ENCODE measurements around the gene IL1RL2.

Gene IL1RL2

DNA sequence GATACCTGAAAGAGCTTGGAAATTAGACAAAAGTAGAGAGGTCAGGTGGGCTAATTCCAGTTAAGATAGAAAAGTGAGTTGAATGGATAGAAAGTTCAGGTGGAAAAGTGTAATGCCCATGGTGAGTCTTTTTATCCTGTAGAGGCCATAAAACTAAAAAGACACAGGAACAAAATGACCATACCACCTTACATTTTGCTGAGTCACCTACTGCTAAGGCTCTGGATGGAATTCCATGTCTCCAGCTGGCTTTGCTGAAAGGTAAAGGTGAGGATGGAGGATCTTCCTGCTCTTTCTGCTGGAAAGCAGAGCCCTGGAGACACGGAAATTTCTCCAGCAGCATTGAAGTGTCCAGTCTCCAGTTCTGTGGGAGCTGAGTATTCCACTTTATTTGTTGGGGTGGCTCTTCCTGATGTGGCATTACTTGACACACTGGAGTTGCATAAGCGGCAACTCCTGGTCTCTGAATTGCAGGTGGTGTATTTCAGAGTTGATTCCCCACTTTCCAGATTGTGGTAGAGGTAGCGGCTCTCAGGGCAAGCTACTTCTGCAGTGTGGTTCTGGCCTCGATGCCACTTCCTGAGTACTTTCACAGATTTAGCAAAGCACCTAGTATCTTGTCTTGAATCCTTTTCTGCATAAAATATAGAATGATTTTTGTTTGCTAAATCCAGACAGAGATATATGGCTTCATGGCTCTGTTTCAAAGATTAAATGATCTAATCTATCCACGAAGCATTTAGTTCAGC is 10.7 kb downstream of the IL1RL2 start:
- peak; percentile 19 for DNase-seq

GRCh38 chr2:102200539-102200938 is 13.7 kb downstream of the IL1RL2 start:
- DNase-seq: no peak

DNA sequence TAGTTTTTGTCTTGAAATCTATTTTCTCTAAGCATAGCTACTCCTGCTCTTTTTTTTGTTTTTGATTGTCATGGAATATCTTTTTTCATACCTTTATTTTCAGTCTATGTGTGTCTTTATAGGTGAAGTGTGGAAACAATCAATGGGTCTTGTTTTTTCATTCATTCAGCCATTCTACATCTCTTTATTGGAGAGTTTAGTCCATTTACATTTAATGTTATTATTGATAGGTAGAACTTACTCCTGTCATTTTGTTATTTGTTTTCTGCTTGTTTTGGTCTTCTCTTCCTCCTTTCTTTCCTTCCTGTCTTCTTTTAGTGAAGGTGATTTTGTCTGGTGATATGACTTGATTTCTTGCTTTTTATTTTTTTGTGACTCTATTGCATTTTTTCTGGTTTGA is 17.8 kb downstream of the IL1RL2 start:
- DNase-seq: no peak

DNA sequence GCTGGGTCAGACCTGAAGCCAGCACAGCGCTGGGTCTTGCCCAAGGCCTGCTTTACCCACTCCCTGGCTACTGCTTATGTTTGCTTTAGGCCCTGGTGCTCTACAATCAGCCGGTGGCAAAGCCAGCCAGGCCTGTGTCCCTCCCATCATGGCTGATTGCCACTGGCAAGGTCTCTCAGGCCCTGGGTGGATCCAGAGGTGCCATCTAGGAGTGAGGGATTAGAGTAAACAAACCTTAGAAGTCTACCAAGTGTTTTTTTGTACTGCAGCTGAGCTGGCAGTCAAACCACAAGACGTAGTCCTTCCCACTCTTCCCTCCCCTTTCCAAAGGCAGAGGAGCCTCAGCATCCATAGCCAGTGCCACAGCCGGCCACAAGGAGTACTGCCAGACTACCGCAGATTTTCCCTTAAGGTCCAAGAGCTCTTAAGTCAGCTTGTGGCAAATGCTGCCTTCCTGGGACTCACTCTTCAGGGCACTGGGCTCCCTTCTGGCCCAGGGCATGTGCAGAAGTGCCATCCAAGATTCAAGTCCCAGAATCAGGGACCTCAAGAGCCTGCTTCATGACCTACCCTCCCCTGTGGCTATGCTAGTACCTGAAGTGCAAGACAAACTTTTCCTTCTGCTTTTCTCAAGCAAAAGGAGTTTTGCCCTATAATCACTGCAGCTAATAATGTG is 20.0 kb downstream of the IL1RL2 start:
- DNase-seq: no peak

GRCh38 chr2:102208774-102209173 is 22.0 kb downstream of the IL1RL2 start:
- DNase-seq: no peak

- no peak for DNase-seq
Measured at GRCh38 chr2:102209474-102209873, 22.7 kb downstream of the IL1RL2 start.

DNA sequence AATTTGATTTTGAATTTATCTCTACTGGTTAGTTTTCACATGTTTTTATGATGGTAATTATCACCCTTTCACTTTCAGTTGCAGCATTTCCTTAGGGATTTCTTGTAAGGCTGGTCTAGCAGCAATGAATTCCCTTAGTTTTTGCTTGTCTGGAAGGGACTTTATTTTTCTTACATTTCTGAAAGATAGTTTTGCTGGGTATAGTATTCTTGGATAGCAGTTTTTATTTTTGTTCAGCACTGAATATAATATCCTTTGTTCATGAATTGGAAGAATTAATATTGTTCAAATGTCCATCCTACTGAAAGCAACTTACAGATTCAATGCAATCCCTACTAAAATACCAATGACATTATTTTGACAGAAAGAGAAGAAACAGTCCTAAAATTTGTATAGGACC is 30.2 kb downstream of the IL1RL2 start:
- DNase-seq: no peak

- DNase-seq: peak; percentile 29
Measured at GRCh38 chr2:102224824-102225739, 38.3 kb downstream of the IL1RL2 start.

- no peak for DNase-seq
Measured at GRCh38 chr2:102226171-102226570, 39.3 kb downstream of the IL1RL2 start.

DNA sequence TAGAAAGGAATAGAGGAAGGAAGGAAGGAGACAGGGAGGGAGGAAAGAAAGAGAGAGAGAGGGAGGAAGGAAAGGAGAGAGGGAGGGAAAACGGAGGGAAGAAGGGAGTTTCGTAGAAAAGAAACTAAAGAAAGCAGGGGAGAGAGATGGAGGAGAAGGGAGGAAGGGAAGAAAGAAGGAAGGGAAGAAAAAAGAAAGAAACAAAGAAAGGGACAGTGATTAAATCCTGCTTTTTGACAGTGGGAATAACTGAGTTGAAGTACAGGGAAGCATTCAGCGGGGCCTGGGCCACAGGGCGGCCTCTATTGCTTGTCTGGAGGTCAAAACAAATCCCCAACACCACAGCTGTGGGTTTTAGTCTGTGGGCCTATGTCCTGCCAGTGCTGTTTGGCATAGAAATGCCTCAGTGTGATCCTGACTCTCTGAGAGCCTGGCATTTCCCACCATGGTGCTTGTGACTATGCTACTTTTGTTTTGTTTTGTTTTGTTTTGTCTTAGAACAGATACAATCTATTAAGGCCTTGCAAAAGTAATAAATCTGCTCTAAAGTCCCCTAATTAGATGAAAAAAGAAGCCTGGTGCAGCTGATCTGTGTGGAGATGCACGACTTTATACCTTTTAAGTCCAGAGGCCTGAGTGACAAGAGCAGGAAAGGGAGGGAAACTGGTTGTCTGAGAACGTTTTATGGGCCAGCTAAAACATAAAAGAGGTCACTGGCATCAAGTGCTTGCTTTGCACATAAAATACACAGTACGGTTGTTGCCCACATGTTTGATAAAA is 40.0 kb downstream of the IL1RL2 start:
- peak; percentile 93 for DNase-seq

DNA sequence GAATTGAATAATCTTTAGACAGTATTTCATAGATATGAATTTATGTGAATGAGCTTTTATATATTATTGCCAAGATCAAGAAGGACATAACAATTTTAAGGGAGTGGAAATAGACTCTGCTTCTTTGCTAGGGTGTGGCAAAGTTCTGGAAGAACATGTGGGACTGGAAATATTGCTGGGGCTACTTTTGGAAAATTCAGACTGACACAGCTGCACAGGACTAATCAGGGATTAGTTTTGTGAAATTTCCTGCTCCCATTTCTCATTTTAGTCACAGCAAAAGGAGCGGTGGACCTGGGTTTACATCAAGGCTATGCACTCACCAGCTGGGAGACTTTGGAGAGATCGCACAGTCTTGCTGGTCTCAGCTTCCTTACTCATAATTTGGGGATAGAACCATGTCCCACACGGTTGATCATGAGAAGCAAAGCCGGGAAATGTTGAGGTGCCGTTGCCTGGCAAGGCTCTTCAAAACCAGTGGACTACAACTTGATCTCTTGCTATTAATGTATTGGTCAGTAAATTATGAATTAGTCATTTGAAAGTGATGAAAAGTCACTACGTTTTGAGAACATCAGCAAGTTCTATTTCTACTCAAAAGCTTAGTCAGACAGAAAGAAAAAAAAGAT is 42.4 kb downstream of the IL1RL2 start:
- DNase-seq: no peak

- DNase-seq: no peak
Measured at GRCh38 chr2:102230410-102230909, 43.6 kb downstream of the IL1RL2 start.

DNA sequence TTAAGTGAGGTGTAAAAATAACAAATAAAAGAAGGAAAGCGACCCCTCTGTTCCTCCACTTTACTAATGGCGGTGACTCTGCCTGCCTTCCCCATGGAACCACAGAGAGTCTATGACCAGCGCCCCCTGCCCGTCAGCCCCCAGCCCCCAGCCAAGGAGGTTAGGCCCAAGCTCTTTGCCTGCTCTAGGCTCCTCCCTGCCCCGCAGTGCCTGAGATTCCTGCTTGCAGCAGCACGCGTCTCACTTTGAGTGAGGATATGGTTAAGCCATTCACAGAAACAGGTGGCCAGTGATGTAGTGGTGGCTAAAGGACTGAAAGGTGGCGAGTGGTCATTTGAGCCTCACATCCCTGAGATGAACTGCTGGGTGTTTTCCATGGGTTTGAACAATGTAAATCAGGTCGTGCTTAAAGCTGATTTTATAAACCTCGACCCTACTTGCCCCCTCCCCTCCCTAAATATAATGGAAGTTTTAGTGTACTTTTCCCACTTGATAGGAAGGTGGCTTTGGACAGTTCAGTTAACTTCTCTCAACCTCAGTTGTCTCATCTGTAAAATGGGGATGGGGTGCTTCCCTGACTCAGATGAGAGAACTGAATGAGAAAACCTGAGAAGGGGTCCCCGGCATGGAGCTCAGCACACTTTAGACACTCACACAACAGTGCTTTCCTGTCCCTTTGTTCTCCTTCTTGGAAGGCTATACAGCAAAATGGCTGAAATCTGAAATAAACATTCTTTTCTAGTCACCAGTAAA is 46.5 kb downstream of the IL1RL2 start:
- no peak for DNase-seq

GRCh38 chr2:102235042-102235473 is 48.2 kb downstream of the IL1RL2 start:
- peak; percentile 63 for DNase-seq

GRCh38 chr2:102235491-102235890 is 48.7 kb downstream of the IL1RL2 start:
- DNase-seq: peak; percentile 74

- DNase-seq: no peak
Measured at GRCh38 chr2:102236132-102236531, 49.3 kb downstream of the IL1RL2 start.

DNA sequence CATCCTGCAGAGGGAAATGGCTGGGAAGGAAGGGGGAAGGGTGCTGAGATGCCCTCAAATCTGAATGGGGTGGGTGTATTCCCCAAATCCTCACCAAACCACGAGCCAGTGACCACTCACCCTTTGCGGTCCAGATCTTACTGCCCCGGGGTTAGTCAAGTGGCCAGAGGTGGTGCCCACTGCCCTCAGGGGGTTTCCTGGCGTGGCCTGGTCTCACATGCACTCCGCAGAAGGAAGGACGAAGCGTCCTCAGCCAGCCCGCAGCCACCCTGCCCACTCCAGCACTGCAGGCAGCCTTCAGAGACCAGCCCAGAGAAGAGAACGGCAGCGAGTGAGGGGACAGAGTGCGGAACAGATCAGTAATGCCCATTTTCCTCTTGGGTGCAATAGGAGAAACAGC is 50.4 kb downstream of the IL1RL2 start:
- DNase-seq: no peak

DNA sequence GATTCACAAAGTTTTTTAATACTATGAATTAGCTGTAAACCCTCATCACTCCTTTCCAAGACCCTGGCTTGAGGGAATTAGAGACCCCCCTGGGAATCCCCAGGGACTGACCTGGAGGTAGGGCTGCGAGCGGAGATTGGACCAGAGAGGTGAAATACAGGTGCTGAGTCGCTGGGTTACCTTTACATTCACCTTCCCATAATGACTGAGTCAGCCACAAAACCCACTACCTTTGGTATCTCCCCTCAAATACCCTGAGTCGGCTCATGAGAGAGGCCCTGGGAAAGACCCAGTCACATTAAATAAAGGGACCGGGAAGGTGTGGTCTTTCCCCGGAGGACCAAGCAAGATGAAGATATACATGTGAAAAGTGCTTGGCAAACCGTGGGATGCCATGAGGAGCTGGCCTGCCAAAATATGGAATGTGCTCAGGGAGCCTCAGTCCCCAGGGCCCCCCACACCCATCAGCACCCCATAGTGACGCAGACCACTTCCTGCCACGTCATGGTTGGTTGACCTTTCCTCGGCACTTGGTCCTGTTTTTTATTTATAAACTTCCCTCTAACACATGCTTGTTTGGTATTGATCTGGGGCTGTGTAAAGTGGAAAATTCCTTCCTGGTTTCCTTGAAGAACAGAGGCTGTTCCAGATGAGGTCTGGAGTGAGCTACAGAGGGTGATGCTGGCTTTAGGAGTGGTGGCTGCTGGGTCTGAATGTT is 51.4 kb downstream of the IL1RL2 start:
- peak; percentile 29 for DNase-seq

GRCh38 chr2:102238778-102239177 is 52.0 kb downstream of the IL1RL2 start:
- no peak for DNase-seq

- DNase-seq: no peak
Measured at GRCh38 chr2:102239344-102239743, 52.5 kb downstream of the IL1RL2 start.
